HepG2 (cell line): ENCODE results near the gene PADI4. TPM values are rescaled to one million over a fixed set of nuclear protein-coding genes. Genes with fewer than 3 reads are reported as not detected.
"Not testable (repeated sequence)": the region's sequence is repeated elsewhere in the genome, so short reads cannot be mapped to it uniquely, and the experiment has no call there.

Experiments used
- ATAC-seq: fragments of 200-7000 bp; cut with Tn5 transposase; 3 replicates; pipeline ENCODE4 v1.9.1; 2020; ENCODE audit warnings: mild to moderate bottlenecking, moderate library complexity
- BruUV-seq: library from RNA; stranded (reverse); fragments of 400-500 nt; replicated peaks from 2 replicates; lab custom pipeline; 2021; lab: Mats Ljungman, UMichigan
- CTCF ChIA-PET: fragments of 300-600 bp; formaldehyde crosslinking; extraction: SDS; loops from one replicate; lab custom pipeline; 2021; ENCODE audit warnings: low total read pairs, inconsistent platforms, low intra/inter-chr PET ratio; lab: Yijun Ruan, JAX
- POLR2A ChIA-PET: fragments of 350-600 bp; sonication (Branson Sonifier 250); formaldehyde crosslinking; loops from one replicate; lab custom pipeline; 2020; ENCODE audit warnings: antibody characterized with exemption, inconsistent platforms; lab: Yijun Ruan, JAX
- DNase-seq: peaks from one replicate; pipeline ENCODE4 v3.0.0-alpha.2; 2015; ENCODE audit warnings: low spot score
- FAIRE-seq: peaks from 3 replicates; lab custom pipeline; 2011; peaks lifted over from hg19 to GRCh38; lab: Jason Lieb, UNC
- H2AFZ ChIP-seq: one replicate; pipeline ENCODE4 v1.6.1; 2011; ENCODE audit warnings: low read length, inconsistent platforms
- H3K27ac ChIP-seq: fragments of 300-600 bp; 3 replicates; pipeline ENCODE4 v1.8.0; 2011; ENCODE audit warnings: mixed run types, mild to moderate bottlenecking, mixed read lengths, low read length, inconsistent platforms; ENCODE audit not compliant: insufficient read depth; ENCODE audit errors: extremely low read length
- H3K27me3 ChIP-seq, 2 experiments: fragments of 200-600 bp in 1 of 2; 2 replicates in 1 of 2; 3 replicates in 1 of 2; pipeline versions ENCODE4 v1.6.0 to v1.8.0; 2011; ENCODE audit warnings: low read length in 2 of 2, mild to moderate bottlenecking in 2 of 2, moderate library complexity in 2 of 2, inconsistent platforms in 1 of 2; ENCODE audit not compliant: insufficient read depth in 2 of 2, control insufficient read depth in 1 of 2
- H3K36me3 ChIP-seq, 2 experiments: fragments of 200-600 bp in 1 of 2; replicated peaks in 1 of 2; 2 replicates in 1 of 2; 3 replicates in 1 of 2; pipeline versions ENCODE4 v1.5.1 to v1.8.0; 2011; ENCODE audit warnings: low read length in 2 of 2, inconsistent platforms in 1 of 2; ENCODE audit not compliant: insufficient read depth in 2 of 2, control insufficient read depth in 1 of 2
- H3K4me1 ChIP-seq: 2 replicates; pipeline ENCODE4 v1.5.1; 2012; ENCODE audit warnings: low read length, inconsistent platforms; ENCODE audit not compliant: insufficient read depth
- H3K4me2 ChIP-seq: 2 replicates; pipeline ENCODE4 v1.6.0; 2011; ENCODE audit warnings: low read depth, low read length, inconsistent platforms
- H3K4me3 ChIP-seq, 3 experiments: fragments of 200-600 bp in 1 of 3; sonication (generic), shearing (Covaris generic) in 1 of 3; replicated peaks in 1 of 3; 2 replicates each; pipeline ENCODE4 v1.5.1; 2011 to 2016; ENCODE audit warnings: low read length in 3 of 3, inconsistent platforms in 2 of 3, low read depth in 2 of 3, mild to moderate bottlenecking in 2 of 3, control low read depth in 1 of 3, mixed read lengths in 1 of 3; ENCODE audit not compliant: insufficient read depth in 1 of 3
- H3K79me2 ChIP-seq: one replicate; pipeline ENCODE4 v1.6.1; 2011; ENCODE audit warnings: low read length, inconsistent platforms; ENCODE audit not compliant: insufficient read depth
- H3K9ac ChIP-seq: 2 replicates; pipeline ENCODE4 v1.6.0; 2011; ENCODE audit warnings: mild to moderate bottlenecking, low read depth, low read length, inconsistent platforms; ENCODE audit not compliant: insufficient read depth
- H3K9me3 ChIP-seq: 2 replicates; pipeline ENCODE4 v1.5.1; 2012; ENCODE audit warnings: mild to moderate bottlenecking, low read length
- H4K20me1 ChIP-seq: 2 replicates; pipeline ENCODE4 v1.6.0; 2011; ENCODE audit warnings: inconsistent platforms, mild to moderate bottlenecking, low read length, moderate library complexity; ENCODE audit not compliant: insufficient read depth
- GATAD2A ChIP-seq: IDR thresholded peaks from 2 replicates; pipeline ENCODE4 v1.6.1; 2016
- IKZF5 ChIP-seq: IDR thresholded peaks from 2 replicates; pipeline ENCODE4 v1.6.1; 2018; ENCODE audit warnings: missing genetic modification reagents, mild to moderate bottlenecking, missing compliant biosample characterization
- JARID2 ChIP-seq: sonication (generic); formaldehyde crosslinking; IDR thresholded peaks from 2 replicates; pipeline ENCODE4 v1.8.1; 2023; ENCODE audit warnings: missing genetic modification reagents, inconsistent platforms; ENCODE audit not compliant: insufficient replicate concordance
- MAF1 ChIP-seq: sonication (generic); formaldehyde crosslinking; IDR thresholded peaks from 2 replicates; pipeline ENCODE4 v1.5.0; 2020; ENCODE audit warnings: missing genetic modification reagents, borderline replicate concordance
- NFE2L1 ChIP-seq: sonication (generic); formaldehyde crosslinking; IDR thresholded peaks from 2 replicates; pipeline ENCODE4 v1.4.0; 2020; ENCODE audit warnings: missing genetic modification reagents, mild to moderate bottlenecking, borderline replicate concordance
- RNF2 ChIP-seq: fragments of 450-650 bp; conservative IDR thresholded peaks from 2 replicates; pipeline ENCODE4 v1.6.1; 2016; ENCODE audit warnings: low read depth
- SMAD9 ChIP-seq: sonication (generic); formaldehyde crosslinking; IDR thresholded peaks from 2 replicates; pipeline ENCODE4 v1.5.1; 2020; ENCODE audit warnings: mild to moderate bottlenecking, missing genetic modification reagents
- SRSF9 ChIP-seq: fragments of 200-400 bp; formaldehyde crosslinking; IDR thresholded peaks from 2 replicates; pipeline ENCODE4 v1.6.1; 2018; ENCODE audit warnings: borderline replicate concordance, mild to moderate bottlenecking, low read depth, low read length; ENCODE audit not compliant: insufficient read depth, poor library complexity, severe bottlenecking
- SUZ12 ChIP-seq: fragments of 150-350 bp; IDR thresholded peaks from 2 replicates; pipeline ENCODE4 v1.6.1; 2014; ENCODE audit warnings: low read depth, low read length
- THAP11 ChIP-seq: IDR thresholded peaks from 2 replicates; pipeline ENCODE4 v1.6.1; 2016; ENCODE audit warnings: missing biosample characterization, missing genetic modification reagents
- ZBTB39 ChIP-seq: sonication (generic); formaldehyde crosslinking; IDR thresholded peaks from 2 replicates; pipeline ENCODE4 v1.5.0; 2020; ENCODE audit warnings: missing genetic modification reagents
- ZNF343 ChIP-seq: sonication (generic); formaldehyde crosslinking; IDR thresholded peaks from 2 replicates; pipeline ENCODE4 v1.4.0; 2020; ENCODE audit warnings: mild to moderate bottlenecking, missing genetic modification reagents
- ZNF451 ChIP-seq: sonication (generic); formaldehyde crosslinking; IDR thresholded peaks from 2 replicates; pipeline ENCODE4 v1.5.0; 2020; ENCODE audit warnings: mild to moderate bottlenecking, missing genetic modification reagents
- ZNF549 ChIP-seq: sonication (generic); formaldehyde crosslinking; IDR thresholded peaks from 2 replicates; pipeline ENCODE4 v1.5.0; 2020; ENCODE audit warnings: missing genetic modification reagents
- ZNF570 ChIP-seq: sonication (generic); formaldehyde crosslinking; IDR thresholded peaks from 2 replicates; pipeline ENCODE4 v1.4.0; 2020; ENCODE audit warnings: mild to moderate bottlenecking, missing genetic modification reagents, borderline replicate concordance
- ZNF703 ChIP-seq: sonication (generic); formaldehyde crosslinking; IDR thresholded peaks from 2 replicates; pipeline ENCODE4 v1.5.1; 2020; ENCODE audit warnings: missing genetic modification reagents, mild to moderate bottlenecking, moderate library complexity, borderline replicate concordance
- ZNF724P ChIP-seq: sonication (generic); formaldehyde crosslinking; IDR thresholded peaks from 2 replicates; pipeline ENCODE4 v1.8.0; 2022; ENCODE audit warnings: missing genetic modification reagents, borderline replicate concordance
- ZNF749 ChIP-seq: sonication (generic); formaldehyde crosslinking; IDR thresholded peaks from 2 replicates; pipeline ENCODE4 v1.8.0; 2022; ENCODE audit warnings: mild to moderate bottlenecking, missing genetic modification reagents, moderate library complexity, borderline replicate concordance
- ZNF761 ChIP-seq: sonication (generic); formaldehyde crosslinking; conservative IDR thresholded peaks from 2 replicates; pipeline ENCODE4 v1.4.0; 2020; ENCODE audit warnings: mild to moderate bottlenecking, missing genetic modification reagents
- WGBS: methylation state at CpG from one replicate; pipeline ENCODE4 v1.1.6; 2017; ENCODE audit warnings: low lambda C conversion rate; 5-methylcytosine and 5-hydroxymethylcytosine counted together
- in situ Hi-C: cut with HindIII; loops from 2 replicates; pipeline ENCODE4 v1.10.0; 2017; ENCODE audit warnings: low pct_unique_long_range_greater_than_20kb; ENCODE audit not compliant: extremely low pct_ligation_motif_present
- intact Hi-C: fragments of 100-400 bp; cut with micrococcal nuclease; formaldehyde crosslinking; loops from one replicate; pipeline ENCODE4 v1.10.0; 2022; ENCODE audit not compliant: unreplicated experiment
- polyA plus RNA-seq, 8 experiments: library from polyadenylated mRNA; depleted of rRNA in 3 of 8; stranded (reverse) in 7 of 8; unstranded in 1 of 8; fragments of >200 nt; fragmentation: Illumina TruSeq in 4 of 8; extraction: Trizol in 4 of 8; gene quantifications; 2 replicates each; pipeline versions ENCODE4 v1.2.1 to v1.2.3, GENCODE V29; 2011 to 2016; ENCODE audit warnings: low read depth in 4 of 8, missing spikeins in 1 of 8, mixed read lengths in 1 of 8; ENCODE audit not compliant: insufficient read depth in 1 of 8
- total RNA-seq, 5 experiments: library from RNA; depleted of rRNA; stranded (reverse); fragments of >200 nt; fragmentation: Illumina TruSeq; extraction: Trizol; gene quantifications; 2 replicates each; pipeline ENCODE4 v1.2.3, GENCODE V29; 2016; ENCODE audit warnings: low read depth in 1 of 5

Gene PADI4
- total and polyA plus RNA-seq, 2 of the 13 experiments (the other 11 are each of a cell fraction or from before 2014, with no cell fraction given) = 0.04 TPM

DNA sequence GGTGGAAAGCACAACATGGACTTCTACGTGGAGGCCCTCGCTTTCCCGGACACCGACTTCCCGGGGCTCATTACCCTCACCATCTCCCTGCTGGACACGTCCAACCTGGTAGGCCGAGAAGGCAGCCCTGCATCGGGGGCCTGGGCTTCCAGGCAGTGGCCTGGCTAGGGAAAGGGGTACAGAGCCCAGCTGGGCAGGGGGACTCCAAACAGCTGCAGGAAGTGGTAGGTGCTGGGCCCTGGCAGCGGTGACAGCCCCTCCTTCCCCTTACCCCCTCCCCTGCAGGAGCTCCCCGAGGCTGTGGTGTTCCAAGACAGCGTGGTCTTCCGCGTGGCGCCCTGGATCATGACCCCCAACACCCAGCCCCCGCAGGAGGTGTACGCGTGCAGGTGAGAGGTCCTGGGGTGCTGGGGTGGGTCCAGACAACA, 34.0 kb downstream of the PADI4 start:
- TF ChIP-seq SUZ12 (no peak), ZNF703 (CRISPR knock-in tag) (no peak), ZNF761 (CRISPR knock-in tag) (no peak), JARID2 (CRISPR knock-in tag) (no peak), ZNF451 (no peak), ZNF570 (CRISPR knock-in tag) (no peak), RNF2 (no peak), ZNF749 (CRISPR knock-in tag) (no peak), THAP11 (CRISPR knock-in tag) (no peak), IKZF5 (no peak), SRSF9 (no peak), SMAD9 (CRISPR knock-in tag) (no peak), ZNF549 (no peak), ZNF343 (CRISPR knock-in tag) (no peak), MAF1 (CRISPR knock-in tag) (no peak), GATAD2A (CRISPR knock-in tag) (no peak), ZNF724P (CRISPR knock-in tag) (no peak), NFE2L1 (CRISPR knock-in tag) (no peak), ZBTB39 (CRISPR knock-in tag) (no peak)
- Histone ChIP-seq H3K27ac (no peak overlapping the region), H3K4me3 (no peak overlapping the region), H3K9ac (no peak overlapping the region), H2AFZ (no peak overlapping the region), H3K4me1 (no peaks in the 10 kb centered on the region), H3K9me3 (no peaks in the 10 kb centered on the region), H3K36me3 (no peaks in the 10 kb centered on the region), H4K20me1 (no peaks in the 10 kb centered on the region), H3K79me2 (no peaks in the 10 kb centered on the region), H3K27me3 (peaks cover 0 to 18% of the 10 kb centered on the region in 2 experiments; a peak in 4 of 5 replicates), H3K4me2 (no peak overlapping the region)
- POLR2A ChIA-PET = no interaction called here
- DNase-seq (no peak), FAIRE-seq (no peak), ATAC-seq (no peak)
- in situ Hi-C loops (no loop called here), intact Hi-C loops (no loop called here)
- no TSS peak for BruUV-seq
- CTCF ChIA-PET = no interaction called here
- 59% methylated on average over 10 of the region's 17 CpGs for WGBS

DNA sequence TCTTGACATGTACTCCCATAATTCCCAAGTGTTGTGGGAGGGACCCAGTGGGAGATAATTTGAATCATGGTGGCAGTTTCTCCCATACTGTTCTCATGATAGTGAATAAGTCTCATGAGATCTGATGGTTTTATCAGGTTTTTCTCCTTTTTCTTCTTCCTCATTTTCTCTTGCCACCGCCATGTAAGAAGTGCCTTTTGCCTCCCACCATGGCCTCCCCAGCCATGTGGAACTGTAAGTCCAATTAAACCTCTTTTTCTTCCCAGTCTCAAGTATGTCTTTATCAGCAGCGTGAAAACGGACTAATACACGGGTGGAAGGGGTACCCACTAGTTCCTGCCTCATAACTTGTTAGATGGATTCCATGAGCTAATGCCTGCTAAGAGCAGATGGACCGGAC, 37.5 kb downstream of the PADI4 start:
- not testable (repeated sequence) for BruUV-seq, H3K27ac ChIP-seq

More for the DNA sequence above, 37.5 kb downstream of the PADI4 start:
- H3K9ac ChIP-seq, ATAC-seq, H4K20me1 ChIP-seq, FAIRE-seq, DNase-seq, H3K79me2 ChIP-seq, H3K36me3 ChIP-seq, POLR2A ChIA-PET, H3K27me3 ChIP-seq, H3K4me3 ChIP-seq, intact Hi-C loops, H2AFZ ChIP-seq, CTCF ChIA-PET, H3K4me2 ChIP-seq, H3K9me3 ChIP-seq, H3K4me1 ChIP-seq, in situ Hi-C loops: not testable (repeated sequence)
- WGBS = 35% methylated on average over 5 of the region's 5 CpGs
